Measurements from ENCODE around the gene GABARAPL1. TPM values are rescaled to one million over a fixed set of nuclear protein-coding genes. Genes with fewer than 3 reads are reported as not detected.

Gene GABARAPL1
- total and polyA plus RNA-seq, 2 donors (not counting 1 experiment from before 2014, with no cell fraction given) = 4.5 to 11.9 TPM

DNA sequence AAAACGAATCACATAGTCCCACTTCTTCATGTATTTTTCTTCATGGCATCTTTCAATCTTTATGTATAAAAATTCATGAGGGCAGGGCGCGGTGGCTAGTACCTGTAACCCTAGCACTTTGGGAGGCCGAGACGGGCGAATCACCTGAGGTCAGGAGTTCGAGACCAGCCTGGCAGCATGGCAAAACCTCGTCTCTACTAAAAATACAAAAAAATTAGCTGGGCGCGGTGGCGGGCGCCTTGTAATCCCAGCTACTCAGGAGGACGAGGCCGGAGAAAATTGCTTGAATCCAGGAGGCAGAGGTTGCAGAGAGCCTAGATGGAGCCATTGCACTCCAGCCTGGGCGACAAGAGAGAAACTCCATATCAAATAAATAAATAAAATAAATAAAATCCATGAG is 2.5 kb upstream of the GABARAPL1 start:
- H3K4me3 ChIP-seq (ENCODE audit: control extremely low read depth in 1 of 5, extremely low read depth in 1 of 5, insufficient read depth in 1 of 5, low read depth in 2 of 5, low read length in 4 of 5) = no peak overlapping the region
- Mint-ChIP-seq H3K27me3 (peaks cover 32% of the 10 kb centered on the region), H3K9me3 (ENCODE audit: insufficient read depth) (no peaks in the 10 kb centered on the region), H3K4me1 (peaks cover 19% of the 10 kb centered on the region), H3K27ac (no peak overlapping the region), H3K4me3 (no peak overlapping the region)
- H3K27me3 ChIP-seq (replicated peaks in 1 of 4; ENCODE audit: control extremely low read depth in 1 of 4, control insufficient read depth in 3 of 4, insufficient read depth in 4 of 4, low read length in 3 of 4) = peaks cover 0 to 28% (median 17%) of the 10 kb centered on the region in 4 experiments
- no peak overlapping the region for H3K4me2 ChIP-seq (replicated peaks; ENCODE audit: low read depth, low read length, poor library complexity, severe bottlenecking)
- no peak overlapping the region for H3K9ac ChIP-seq (ENCODE audit: low read length)
- no peaks in the 10 kb centered on the region for H3K79me2 ChIP-seq (ENCODE audit: control insufficient read depth, insufficient read depth, low read length)
- 94% methylated on average over 7 of the region's 15 CpGs for WGBS (ENCODE audit: insufficient coverage)
- TF ChIP-seq, protein P1, sequence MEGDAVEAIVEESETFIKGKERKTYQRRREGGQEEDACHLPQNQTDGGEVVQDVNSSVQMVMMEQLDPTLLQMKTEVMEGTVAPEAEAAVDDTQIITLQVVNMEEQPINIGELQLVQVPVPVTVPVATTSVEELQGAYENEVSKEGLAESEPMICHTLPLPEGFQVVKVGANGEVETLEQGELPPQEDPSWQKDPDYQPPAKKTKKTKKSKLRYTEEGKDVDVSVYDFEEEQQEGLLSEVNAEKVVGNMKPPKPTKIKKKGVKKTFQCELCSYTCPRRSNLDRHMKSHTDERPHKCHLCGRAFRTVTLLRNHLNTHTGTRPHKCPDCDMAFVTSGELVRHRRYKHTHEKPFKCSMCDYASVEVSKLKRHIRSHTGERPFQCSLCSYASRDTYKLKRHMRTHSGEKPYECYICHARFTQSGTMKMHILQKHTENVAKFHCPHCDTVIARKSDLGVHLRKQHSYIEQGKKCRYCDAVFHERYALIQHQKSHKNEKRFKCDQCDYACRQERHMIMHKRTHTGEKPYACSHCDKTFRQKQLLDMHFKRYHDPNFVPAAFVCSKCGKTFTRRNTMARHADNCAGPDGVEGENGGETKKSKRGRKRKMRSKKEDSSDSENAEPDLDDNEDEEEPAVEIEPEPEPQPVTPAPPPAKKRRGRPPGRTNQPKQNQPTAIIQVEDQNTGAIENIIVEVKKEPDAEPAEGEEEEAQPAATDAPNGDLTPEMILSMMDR (IDR thresholded peaks at IDR 0.05) = no peak
- TF ChIP-seq EZH2 (IDR thresholded peaks at IDR 0.05; ENCODE audit: borderline replicate concordance, insufficient read depth, low read depth, low read length, poor library complexity, severe bottlenecking) = no peak
- H2AFZ ChIP-seq (ENCODE audit: insufficient read depth, low read depth, low read length, poor library complexity, severe bottlenecking) = no peak overlapping the region
- CTCF ChIA-PET = interaction anchor here (0.7 kb wide), 1 partner anchor 15 kb away, joined by 3 read pairs; no protein-coding TSS in a partner anchor
- peaks cover 0 to 3% (median 0%) of the 10 kb centered on the region in 3 donors for H3K9me3 ChIP-seq (ENCODE audit: control extremely low read depth in 1 of 3, control insufficient read depth in 2 of 3, insufficient read depth in 1 of 3, low read length in 2 of 3)
- POLR2A ChIA-PET = interaction anchor here (0.7 kb wide), 1 partner anchor 540 kb away, joined by 4 read pairs; no protein-coding TSS in a partner anchor
- no peaks in the 10 kb centered on the region for H3K36me3 ChIP-seq (replicated peaks in 1 of 2; ENCODE audit: control extremely low read depth in 1 of 2, control insufficient read depth in 1 of 2, extremely low read depth in 1 of 2, insufficient read depth in 2 of 2, low read length in 1 of 2)
- intact Hi-C loops (cut with micrococcal nuclease) = loop anchor here (10.0 kb wide), 1 partner anchor 965 kb away; the partner anchor contains the start of gene SMIM10L1
- H4K20me1 ChIP-seq (ENCODE audit: control insufficient read depth, insufficient read depth, low read length, poor library complexity, severe bottlenecking) = no peaks in the 10 kb centered on the region
- DNase-seq (no peak), ATAC-seq (ENCODE audit: low read depth) (no peak)
- peaks cover 13 to 18% of the 10 kb centered on the region in 2 donors for H3K4me1 ChIP-seq (ENCODE audit: control insufficient read depth in 2 of 2, insufficient read depth in 2 of 2, low read length in 2 of 2)
- no peak overlapping the region for H3K27ac ChIP-seq (ENCODE audit: low read length in 2 of 2)

DNA sequence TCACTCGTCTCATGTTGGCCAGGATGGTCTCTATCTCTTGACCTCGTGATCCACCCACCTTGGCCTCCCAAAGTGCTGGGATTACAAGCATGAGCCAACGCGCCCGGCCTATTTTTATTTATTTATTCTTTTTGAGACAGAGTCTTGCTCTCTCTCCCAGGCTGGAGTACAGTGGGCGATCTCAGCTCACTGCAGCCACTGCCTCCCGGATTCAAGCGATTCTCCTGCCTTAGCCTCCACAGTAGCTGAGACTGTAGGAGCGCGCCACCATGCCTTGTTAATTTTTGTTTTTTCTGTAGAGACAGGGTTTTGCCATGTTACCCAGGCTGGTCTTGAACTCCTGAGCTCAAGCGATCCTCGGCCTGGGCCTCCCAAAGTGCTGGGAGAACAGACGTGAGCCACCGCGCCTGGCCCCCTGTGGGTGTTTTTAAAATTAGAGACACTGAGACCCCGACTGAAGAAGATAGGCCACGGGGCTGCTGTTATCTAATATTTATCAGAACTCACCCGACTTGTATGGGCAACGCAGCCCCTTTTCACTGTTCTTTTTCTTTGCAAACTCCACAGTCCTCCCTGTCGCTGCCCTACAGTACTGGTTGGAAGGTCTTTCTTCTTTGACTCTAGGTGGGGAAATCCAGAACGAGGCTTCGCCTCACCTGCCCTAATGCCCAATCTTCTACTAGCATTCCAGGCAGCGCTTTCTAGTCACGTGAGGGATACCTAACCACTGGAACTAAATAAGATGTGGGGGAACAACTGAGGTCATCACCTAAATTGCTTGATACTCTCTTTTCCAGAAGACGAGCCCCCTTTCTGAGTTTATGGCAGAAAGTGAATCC is 1.4 kb upstream of the GABARAPL1 start:
- Mint-ChIP-seq H3K4me3 (no peak overlapping the region), H3K27ac (no peak overlapping the region), H3K27me3 (peaks cover 34% of the 10 kb centered on the region), H3K4me1 (peaks cover 19% of the 10 kb centered on the region), H3K9me3 (ENCODE audit: insufficient read depth) (no peaks in the 10 kb centered on the region)
- DNase-seq (no peak), ATAC-seq (ENCODE audit: low read depth) (no peak)
- TF ChIP-seq EZH2 (IDR thresholded peaks at IDR 0.05; ENCODE audit: borderline replicate concordance, insufficient read depth, low read depth, low read length, poor library complexity, severe bottlenecking) = no peak
- TF ChIP-seq, protein P1 (IDR thresholded peaks at IDR 0.05) = no peak
- intact Hi-C loops (cut with micrococcal nuclease) = loop anchor here (10.0 kb wide), 1 partner anchor 963 kb away; the partner anchor contains the start of gene SMIM10L1
- peaks cover 13 to 18% of the 10 kb centered on the region in 2 donors for H3K4me1 ChIP-seq (ENCODE audit: control insufficient read depth in 2 of 2, insufficient read depth in 2 of 2, low read length in 2 of 2)
- H3K36me3 ChIP-seq (replicated peaks in 1 of 2; ENCODE audit: control extremely low read depth in 1 of 2, control insufficient read depth in 1 of 2, extremely low read depth in 1 of 2, insufficient read depth in 2 of 2, low read length in 1 of 2) = no peaks in the 10 kb centered on the region
- WGBS (ENCODE audit: insufficient coverage) = 95% methylated on average over 13 of the region's 25 CpGs
- CTCF ChIA-PET = no interaction called here
- peaks cover 0 to 36% (median 20%) of the 10 kb centered on the region in 4 experiments for H3K27me3 ChIP-seq (replicated peaks in 1 of 4; ENCODE audit: control extremely low read depth in 1 of 4, control insufficient read depth in 3 of 4, insufficient read depth in 4 of 4, low read length in 3 of 4)
- POLR2A ChIA-PET = interaction anchor here (0.7 kb wide), 1 partner anchor 541 kb away, joined by 4 read pairs; no protein-coding TSS in a partner anchor
- H3K4me3 ChIP-seq (ENCODE audit: control extremely low read depth in 1 of 5, extremely low read depth in 1 of 5, insufficient read depth in 1 of 5, low read depth in 2 of 5, low read length in 4 of 5) = no peak overlapping the region
- no peak overlapping the region for H3K9ac ChIP-seq (ENCODE audit: low read length)
- H3K27ac ChIP-seq (ENCODE audit: low read length in 2 of 2) = no peak overlapping the region
- no peaks in the 10 kb centered on the region for H4K20me1 ChIP-seq (ENCODE audit: control insufficient read depth, insufficient read depth, low read length, poor library complexity, severe bottlenecking)
- peaks cover 0 to 3% (median 0%) of the 10 kb centered on the region in 3 donors for H3K9me3 ChIP-seq (ENCODE audit: control extremely low read depth in 1 of 3, control insufficient read depth in 2 of 3, insufficient read depth in 1 of 3, low read length in 2 of 3)
- no peak overlapping the region for H3K4me2 ChIP-seq (replicated peaks; ENCODE audit: low read depth, low read length, poor library complexity, severe bottlenecking)
- no peak overlapping the region for H2AFZ ChIP-seq (ENCODE audit: insufficient read depth, low read depth, low read length, poor library complexity, severe bottlenecking)
- no peaks in the 10 kb centered on the region for H3K79me2 ChIP-seq (ENCODE audit: control insufficient read depth, insufficient read depth, low read length)
